HCT116 (cell line): ENCODE results near the gene OR56B1. TPM values are rescaled to one million over a fixed set of nuclear protein-coding genes. Genes with fewer than 3 reads are reported as not detected.

Source experiments
- ATAC-seq: fragments of 200-7000 bp; cut with Tn5 transposase; 2 replicates; pipeline ENCODE4 v1.9.1; 2020; ENCODE audit warnings: mild to moderate bottlenecking, moderate library complexity
- BruUV-seq: library from RNA; stranded (reverse); fragments of 400-500 nt; replicated peaks from 2 replicates; lab custom pipeline; 2021; lab: Mats Ljungman, UMichigan
- CTCF ChIA-PET: fragments of 300-600 bp; sonication (Branson Sonifier 250); formaldehyde crosslinking; loops from one replicate; lab custom pipeline; 2021; ENCODE audit warnings: antibody characterized with exemption; lab: Charles Lee
- POLR2A ChIA-PET: fragments of 300-600, 350-600 bp; sonication (Branson Sonifier 250); formaldehyde crosslinking; loops from one replicate; lab custom pipeline; 2021; ENCODE audit warnings: antibody characterized with exemption; lab: Charles Lee
- RAD21 ChIA-PET, 2 experiments: fragments of 300-600 bp; sonication (Branson Sonifier 250); formaldehyde crosslinking; loops; one replicate each; lab custom pipeline; 2023; ENCODE audit warnings: low total read pairs in 2 of 2; ENCODE audit not compliant: uncharacterized antibody in 2 of 2, unreplicated experiment in 2 of 2, low non-redundant PET in 1 of 2; lab: Charles Lee
- DNase-seq: peaks from one replicate; pipeline ENCODE4 v3.0.0-alpha.2; 2010; ENCODE audit warnings: low read depth, low spot score
- H2AFZ ChIP-seq: fragments of 200-600 bp; shearing (Covaris generic), sonication (generic); 2 replicates; pipeline ENCODE4 v1.6.1; 2017; ENCODE audit warnings: low read depth, mixed run types, mixed read lengths, antibody characterized with exemption, low read length; ENCODE audit not compliant: poor library complexity, severe bottlenecking
- H3K27ac ChIP-seq: 2 replicates; pipeline ENCODE4 v1.5.1; 2012; ENCODE audit warnings: low read depth, low read length
- H3K27me3 ChIP-seq: fragments of 200-600 bp; sonication (generic); 2 replicates; pipeline ENCODE4 v1.6.1; 2016; ENCODE audit warnings: mixed run types, low read length, mixed read lengths; ENCODE audit not compliant: insufficient read depth
- H3K36me3 ChIP-seq, 2 experiments: fragments of 200-500 bp in 1 of 2; fragments of 200-600 bp in 1 of 2; sonication (Bioruptor generic) in 1 of 2; sonication (generic) in 1 of 2; 2 replicates each; pipeline versions ENCODE4 v1.5.1 to v1.6.1; 2014 to 2016; ENCODE audit warnings: low read length in 2 of 2, inconsistent platforms in 1 of 2, mixed read lengths in 1 of 2, mixed run types in 1 of 2; ENCODE audit not compliant: insufficient read depth in 2 of 2, control insufficient read depth in 1 of 2
- H3K4me1 ChIP-seq, 2 experiments: fragments of 200-600 bp in 1 of 2; sonication (generic) in 1 of 2; 2 replicates each; pipeline versions ENCODE4 v1.5.1 to v1.6.1; 2012 to 2017; ENCODE audit warnings: low read length in 2 of 2, inconsistent platforms in 1 of 2, mild to moderate bottlenecking in 1 of 2, mixed read lengths in 1 of 2, mixed run types in 1 of 2, moderate library complexity in 1 of 2; ENCODE audit not compliant: insufficient read depth in 2 of 2, control insufficient read depth in 1 of 2
- H3K4me2 ChIP-seq: fragments of 200-600 bp; sonication (generic); 2 replicates; pipeline ENCODE4 v1.6.1; 2017; ENCODE audit warnings: mixed run types, low read length, mixed read lengths
- H3K4me3 ChIP-seq, 2 experiments: fragments of 200-600 bp in 1 of 2; sonication (generic) in 1 of 2; replicated peaks in 1 of 2; 2 replicates each; pipeline ENCODE4 v1.5.1; 2011 to 2016; ENCODE audit warnings: low read length in 2 of 2, control low read depth in 1 of 2, low read depth in 1 of 2, mild to moderate bottlenecking in 1 of 2, mixed read lengths in 1 of 2, mixed run types in 1 of 2
- H3K79me2 ChIP-seq: fragments of 200-600 bp; sonication (generic); 2 replicates; pipeline ENCODE4 v1.6.1; 2017; ENCODE audit warnings: mild to moderate bottlenecking, mixed run types, low read length, moderate library complexity, mixed read lengths; ENCODE audit not compliant: insufficient read depth
- H3K9ac ChIP-seq: fragments of 200-600 bp; sonication (generic); 2 replicates; pipeline ENCODE4 v1.6.1; 2016; ENCODE audit warnings: low read length, mixed read lengths
- H3K9me2 ChIP-seq: fragments of 200-600 bp; sonication (generic), shearing (Covaris generic); 2 replicates; pipeline ENCODE4 v1.6.1; 2017; ENCODE audit warnings: mixed run types, mild to moderate bottlenecking, moderate library complexity; ENCODE audit not compliant: insufficient read depth
- H3K9me3 ChIP-seq, 2 experiments: fragments of 200-500 bp in 1 of 2; fragments of 200-600 bp in 1 of 2; sonication (Bioruptor generic) in 1 of 2; sonication (generic) in 1 of 2; 2 replicates each; pipeline ENCODE4 v1.6.1; 2014 to 2017; ENCODE audit warnings: low read length in 2 of 2, mixed read lengths in 2 of 2, inconsistent platforms in 1 of 2, low read depth in 1 of 2, mild to moderate bottlenecking in 1 of 2, mixed run types in 1 of 2, moderate library complexity in 1 of 2; ENCODE audit not compliant: control insufficient read depth in 1 of 2, insufficient read depth in 1 of 2
- H4K20me1 ChIP-seq: fragments of 200-600 bp; sonication (generic), shearing (Covaris generic); 2 replicates; pipeline ENCODE4 v1.6.1; 2017; ENCODE audit warnings: mixed run types, mild to moderate bottlenecking, moderate library complexity; ENCODE audit not compliant: insufficient read depth
- CEBPB ChIP-seq: IDR thresholded peaks from 2 replicates; pipeline ENCODE4 v1.6.1; 2012; ENCODE audit warnings: low read depth
- ELF1 ChIP-seq: IDR thresholded peaks from 2 replicates; pipeline ENCODE4 v1.6.1; 2012; ENCODE audit warnings: low read depth, borderline replicate concordance
- EZH2phosphoT487 ChIP-seq: fragments of 200-600 bp; IDR thresholded peaks from 2 replicates; pipeline ENCODE4 v1.6.1; 2018; ENCODE audit warnings: antibody characterized with exemption, borderline replicate concordance
- FOSL1 ChIP-seq: IDR thresholded peaks from 2 replicates; pipeline ENCODE4 v1.6.1; 2012; ENCODE audit warnings: low read depth
- JUND ChIP-seq: IDR thresholded peaks from 2 replicates; pipeline ENCODE4 v1.6.1; 2012
- POLR2A ChIP-seq: IDR thresholded peaks from 2 replicates; pipeline ENCODE4 v1.7.0; 2011; ENCODE audit warnings: borderline replicate concordance; ENCODE audit not compliant: insufficient read depth, insufficient read length; ENCODE audit errors: extremely low read depth
- SP1 ChIP-seq: IDR thresholded peaks from 2 replicates; pipeline ENCODE4 v1.6.1; 2012; ENCODE audit warnings: low read depth
- SRF ChIP-seq: IDR thresholded peaks from 2 replicates; pipeline ENCODE4 v1.6.1; 2012; ENCODE audit warnings: low read depth
- ZNF274 ChIP-seq: fragments of 200-500 bp; sonication (Bioruptor generic); IDR thresholded peaks from 2 replicates; pipeline ENCODE4 v1.6.1; 2014; ENCODE audit warnings: mild to moderate bottlenecking, low read depth, low read length, inconsistent platforms
- intact Hi-C: fragments of 100-400 bp; cut with micrococcal nuclease; formaldehyde crosslinking; loops from 2 replicates; pipeline ENCODE4 v1.10.0; 2022
- total RNA-seq: library from RNA; stranded (reverse); gene quantifications from one replicate; pipeline ENCODE4 v1.2.1, GENCODE V29; 2021; ENCODE audit not compliant: unreplicated experiment
- TF ChIP-seq, protein P1 (sequence below): IDR thresholded peaks from 2 replicates; pipeline ENCODE4 v1.6.1; 2012

The OR56B1 gene
- total RNA-seq, 1 experiment from 2014 or later: not detected

DNA sequence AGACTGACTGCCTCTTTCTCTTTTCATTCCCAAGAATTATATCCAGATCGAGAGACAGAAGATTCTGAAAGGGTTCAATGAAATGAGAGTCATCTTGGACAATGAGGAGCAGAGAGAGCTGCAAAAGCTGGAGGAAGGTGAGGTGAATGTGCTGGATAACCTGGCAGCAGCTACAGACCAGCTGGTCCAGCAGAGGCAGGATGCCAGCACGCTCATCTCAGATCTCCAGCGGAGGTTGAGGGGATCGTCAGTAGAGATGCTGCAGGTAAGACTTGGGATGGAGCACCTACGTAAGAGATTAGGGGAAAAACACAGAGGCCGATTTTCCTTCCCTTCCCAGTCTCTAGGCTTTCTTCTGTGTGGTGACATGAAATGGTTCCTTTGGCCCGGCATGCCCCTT is 38.0 kb upstream of the OR56B1 start:
- H4K20me1 ChIP-seq: no peaks in the 10 kb centered on the region
- intact Hi-C loops: no loop called here
- ATAC-seq (no peak), DNase-seq (no peak)
- H3K9me2 ChIP-seq: no peaks in the 10 kb centered on the region
- H3K4me1 ChIP-seq: no peaks in the 10 kb centered on the region
- ChIA-PET RAD21 (no interaction called here), CTCF (no interaction called here), POLR2A (no interaction called here)
- H3K4me2 ChIP-seq: no peak overlapping the region
- no peak overlapping the region for H3K4me3 ChIP-seq
- H2AFZ ChIP-seq: no peak overlapping the region
- peaks cover 43% of the 10 kb centered on the region for H3K27me3 ChIP-seq
- H3K9me3 ChIP-seq: no peaks in the 10 kb centered on the region
- no peaks in the 10 kb centered on the region for H3K79me2 ChIP-seq
- no TSS peak for BruUV-seq
- no peaks in the 10 kb centered on the region for H3K36me3 ChIP-seq
- TF ChIP-seq SRF: no peak
- TF ChIP-seq ELF1: no peak
- TF ChIP-seq FOSL1: no peak
- no peak for TF ChIP-seq SP1
- TF ChIP-seq EZH2phosphoT487: no peak
- no peak for TF ChIP-seq JUND
- no peak for TF ChIP-seq POLR2A
- no peak for TF ChIP-seq ZNF274
- H3K27ac ChIP-seq: no peak overlapping the region
- no peak overlapping the region for H3K9ac ChIP-seq

GRCh38 chr11:5700421-5701054 is 35.7 kb upstream of the OR56B1 start:
- ATAC-seq (no peak), DNase-seq (no peak)
- H3K4me1 ChIP-seq: no peaks in the 10 kb centered on the region
- H3K9me2 ChIP-seq: no peaks in the 10 kb centered on the region
- no peak overlapping the region for H3K9ac ChIP-seq
- H2AFZ ChIP-seq: no peak overlapping the region
- intact Hi-C loops: no loop called here
- H4K20me1 ChIP-seq: no peaks in the 10 kb centered on the region
- TF ChIP-seq, protein P1, sequence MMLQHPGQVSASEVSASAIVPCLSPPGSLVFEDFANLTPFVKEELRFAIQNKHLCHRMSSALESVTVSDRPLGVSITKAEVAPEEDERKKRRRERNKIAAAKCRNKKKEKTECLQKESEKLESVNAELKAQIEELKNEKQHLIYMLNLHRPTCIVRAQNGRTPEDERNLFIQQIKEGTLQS: no peak
- TF ChIP-seq CEBPB: no peak
- ChIA-PET CTCF (interaction anchor here (0.6 kb wide), 1 partner anchor 193 kb away, joined by 4 read pairs; no protein-coding TSS in a partner anchor), RAD21 (no interaction called here), POLR2A (no interaction called here)
- H3K9me3 ChIP-seq: no peaks in the 10 kb centered on the region
- no peaks in the 10 kb centered on the region for H3K36me3 ChIP-seq
- no peak overlapping the region for H3K27ac ChIP-seq
- BruUV-seq: no TSS peak
- H3K27me3 ChIP-seq: peaks cover 42% of the 10 kb centered on the region
- no peak overlapping the region for H3K4me3 ChIP-seq
- no peaks in the 10 kb centered on the region for H3K79me2 ChIP-seq
- no peak overlapping the region for H3K4me2 ChIP-seq
